ENCODE results near the gene TACC3. TPM values are rescaled to one million over a fixed set of nuclear protein-coding genes. Genes with fewer than 3 reads are reported as not detected.

The TACC3 gene
- total RNA-seq, 2 experiments from 2014 or later = 139 to 144 TPM

DNA sequence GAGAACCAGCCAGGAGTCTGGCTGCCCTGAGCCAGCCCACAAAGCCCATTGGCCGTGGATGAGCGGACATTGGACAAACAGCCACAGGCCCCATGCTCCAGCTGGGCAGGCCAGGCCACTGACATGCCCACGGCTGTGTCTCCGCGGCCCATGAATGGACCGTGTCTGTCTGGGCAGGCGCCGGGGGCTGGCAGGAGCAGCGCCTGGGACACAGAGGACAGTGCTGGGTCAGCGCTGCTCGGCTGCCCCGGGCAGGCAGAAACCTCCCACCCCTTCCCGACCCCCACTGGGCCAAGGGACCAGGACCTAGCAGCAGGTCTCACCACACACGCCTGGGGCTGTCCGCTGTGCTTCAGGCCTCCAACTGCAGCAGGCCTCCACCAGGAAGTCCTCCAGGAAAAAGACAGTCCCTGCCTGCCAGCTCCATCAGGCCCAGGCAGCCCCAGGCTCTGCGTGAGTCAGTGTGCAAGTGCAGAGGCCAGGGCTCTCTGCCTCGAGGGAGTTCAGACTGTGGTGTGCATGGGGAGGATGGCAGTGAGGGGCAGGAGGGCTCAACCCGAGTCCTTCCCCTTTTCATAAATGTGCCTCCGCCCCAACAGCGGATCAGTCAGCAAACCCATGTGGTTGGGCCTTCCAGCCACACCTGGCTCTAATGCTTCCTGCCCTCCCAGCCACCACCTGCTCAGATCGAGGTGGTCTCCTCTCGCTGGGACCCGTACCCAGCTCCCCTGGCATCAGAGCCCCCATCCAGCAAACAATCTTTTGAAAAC lies 54.6 kb downstream of the TACC3 start:
- POLR2A ChIA-PET = no interaction called here

DNA sequence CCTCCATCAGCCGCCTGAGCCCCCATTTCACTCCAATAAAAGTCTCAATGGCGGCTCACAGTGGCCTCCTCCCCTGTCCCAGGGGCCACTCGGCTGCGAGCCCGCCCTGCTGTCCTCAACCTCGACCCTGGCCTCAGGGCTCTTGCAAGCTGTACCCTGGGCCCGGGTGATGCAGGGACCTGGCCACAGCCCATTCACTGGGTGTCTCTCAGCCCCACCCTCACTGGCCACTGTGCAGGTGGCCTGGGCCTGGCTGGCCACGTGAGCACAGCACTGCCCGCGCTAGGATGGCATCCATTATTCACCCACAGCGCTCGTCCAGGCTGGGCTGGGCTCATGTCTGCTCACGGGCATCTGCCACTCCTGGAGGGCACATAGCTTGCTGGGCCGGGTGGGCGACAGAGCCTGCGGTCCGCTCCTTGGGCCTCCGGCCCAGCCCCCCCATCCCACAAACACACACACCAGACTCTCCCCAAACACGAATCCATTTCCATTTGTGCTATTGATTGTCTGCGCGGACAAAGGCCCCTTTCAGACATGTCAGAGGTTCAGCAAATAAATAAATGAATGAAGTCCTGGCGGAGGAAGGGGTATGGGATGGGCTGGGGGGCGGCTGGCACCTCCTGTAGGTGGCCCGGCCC lies 55.3 kb downstream of the TACC3 start:
- ChIA-PET CTCF (interaction anchor here (0.9 kb wide), 1 partner anchor 28 kb away, joined by 4 read pairs; no protein-coding TSS in a partner anchor), POLR2A (no interaction called here)

More for the DNA sequence above, 54.6 kb downstream of the TACC3 start:
- CTCF ChIA-PET = no interaction called here

GRCh38 chr4:1777822-1778641 lies 56.7 kb downstream of the TACC3 start:
- CTCF ChIA-PET = interaction anchor here (0.9 kb wide), 1 partner anchor 30 kb away, joined by 4 read pairs; no protein-coding TSS in a partner anchor
- POLR2A ChIA-PET = no interaction called here

DNA sequence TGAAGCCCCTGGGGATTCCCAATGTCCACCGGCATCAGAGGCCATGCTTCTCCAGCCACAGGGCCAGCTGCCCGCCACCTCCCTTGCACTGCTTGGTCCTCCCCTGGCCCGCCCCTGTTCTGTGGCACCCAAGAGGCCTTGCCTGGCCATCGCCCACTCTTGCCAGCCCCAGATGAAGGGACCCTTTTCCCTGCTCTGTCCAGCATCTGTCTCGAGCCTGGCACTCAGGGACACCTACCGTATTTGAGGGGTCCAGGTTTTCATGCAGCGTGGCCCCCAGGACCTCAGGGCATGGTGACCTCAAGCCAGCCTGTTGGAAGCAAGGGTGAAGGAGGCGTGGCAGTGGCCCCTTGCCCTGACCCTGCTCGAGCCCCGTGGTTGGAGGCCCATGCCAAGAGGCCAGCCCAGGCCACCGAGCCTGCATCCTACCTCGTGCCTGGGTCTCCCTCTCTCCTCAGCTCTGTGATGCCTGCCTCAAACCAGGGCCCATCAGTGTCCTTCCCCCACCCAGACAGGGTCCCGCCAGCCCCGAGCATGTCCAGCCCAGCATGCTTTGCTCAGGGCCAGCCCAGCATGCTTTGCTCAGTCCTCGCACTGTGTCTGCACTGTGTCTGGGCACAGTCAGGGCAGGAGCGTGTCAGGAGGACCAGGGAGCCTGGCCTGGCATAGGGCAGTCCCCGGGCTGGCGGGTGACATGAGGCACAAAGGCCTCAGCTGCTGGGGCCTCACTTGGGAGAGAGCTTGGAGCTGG lies 57.5 kb downstream of the TACC3 start:
- CTCF ChIA-PET = interaction anchor here (1.3 kb wide), 1 partner anchor 32 kb away, joined by 4 read pairs; no protein-coding TSS in a partner anchor
- POLR2A ChIA-PET = no interaction called here

DNA sequence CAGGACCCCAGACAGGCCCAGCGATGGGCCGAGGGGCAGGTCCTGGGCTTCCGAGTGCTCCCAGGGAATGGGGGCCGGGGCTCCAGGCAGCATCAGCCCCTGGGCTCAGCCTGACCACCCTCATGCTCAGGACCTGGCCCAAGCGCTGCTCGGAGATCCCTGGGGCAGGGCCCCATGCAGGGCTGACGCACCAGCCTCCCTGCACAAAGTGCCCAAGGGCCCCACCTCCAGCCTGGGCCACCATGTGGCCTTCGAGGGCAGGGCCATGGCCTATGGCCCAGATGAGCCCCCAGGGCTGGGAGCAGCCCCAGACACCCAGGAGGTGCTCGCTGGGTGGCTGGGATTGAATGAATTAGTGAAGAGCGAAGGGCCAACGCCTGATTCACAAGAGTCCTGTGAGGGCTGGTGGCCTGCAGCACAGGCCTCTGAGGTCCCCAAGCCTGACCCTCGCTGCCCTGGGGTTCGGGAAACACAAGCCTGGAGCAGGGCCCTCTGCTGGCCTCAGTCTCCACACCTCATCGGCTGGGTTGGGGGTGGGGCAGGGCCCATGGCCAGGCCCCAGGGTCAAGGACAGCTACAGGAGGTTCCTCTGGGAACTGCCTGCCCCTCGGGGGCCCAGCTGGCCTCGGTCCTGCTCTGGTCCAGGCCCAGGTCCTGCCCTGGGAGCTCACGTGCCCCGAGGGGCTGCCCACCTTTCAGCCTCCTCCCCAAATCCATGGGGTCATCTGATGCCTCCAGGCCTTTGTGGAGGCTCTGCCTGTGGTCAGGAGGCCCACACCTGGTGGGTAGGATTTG lies 58.5 kb downstream of the TACC3 start:
- ChIA-PET POLR2A (no interaction called here), CTCF (interaction anchor here (1.3 kb wide), 1 partner anchor 33 kb away, joined by 4 read pairs; no protein-coding TSS in a partner anchor)

GRCh38 chr4:1780435-1780834 lies 59.1 kb downstream of the TACC3 start:
- CTCF ChIA-PET = no interaction called here
- POLR2A ChIA-PET = no interaction called here

GRCh38 chr4:1783015-1783414 lies 61.7 kb downstream of the TACC3 start:
- POLR2A ChIA-PET = no interaction called here
- CTCF ChIA-PET = no interaction called here

DNA sequence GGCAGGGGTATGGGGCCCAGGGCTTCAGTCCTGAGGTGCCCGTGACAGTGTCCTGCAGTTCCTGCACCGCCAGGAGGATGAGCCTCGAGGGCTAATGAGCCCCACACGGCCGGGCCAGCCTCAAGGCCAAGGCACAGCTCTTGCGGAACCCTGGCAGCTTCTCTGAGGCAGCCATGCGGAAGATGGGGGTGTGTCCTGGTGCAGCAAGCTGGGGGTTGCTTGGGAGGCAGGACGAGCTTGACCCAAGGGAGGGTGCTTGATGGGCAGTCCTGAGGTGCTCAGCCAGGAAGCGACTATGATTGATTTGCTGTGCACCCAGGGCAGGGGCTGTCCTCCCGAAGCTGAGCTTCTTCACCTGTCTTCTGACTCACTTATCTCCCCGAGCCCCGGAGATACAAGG lies 62.6 kb downstream of the TACC3 start:
- ChIA-PET CTCF (no interaction called here), POLR2A (interaction anchor here (0.5 to 0.6 kb wide), 2 partner anchors 64 to 154 kb away, joined by 3 to 6 read pairs; no protein-coding TSS in a partner anchor)

DNA sequence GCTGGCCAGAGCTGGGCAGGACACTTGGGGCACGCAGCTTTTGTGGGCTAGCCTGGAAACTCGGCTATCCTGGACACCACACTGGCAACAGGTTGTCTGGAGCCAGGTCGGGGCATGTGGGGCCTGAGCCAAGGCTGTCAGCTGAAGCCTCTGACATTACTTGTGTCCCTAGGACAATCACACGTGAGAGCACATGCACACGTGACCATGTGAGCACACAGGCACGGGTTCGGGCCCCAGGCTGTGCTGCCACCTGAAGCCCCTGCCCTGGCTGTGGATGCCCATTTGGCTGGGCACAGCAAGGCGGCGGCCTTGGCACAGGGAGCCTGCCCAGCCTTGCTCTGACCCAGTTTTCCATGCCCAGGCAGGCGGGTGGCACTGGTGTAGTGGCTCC lies 63.1 kb downstream of the TACC3 start:
- POLR2A ChIA-PET = no interaction called here

GRCh38 chr4:1784789-1785591 lies 63.7 kb downstream of the TACC3 start:
- ChIA-PET CTCF (no interaction called here), POLR2A (no interaction called here)

More for the DNA sequence above, 63.1 kb downstream of the TACC3 start:
- CTCF ChIA-PET = no interaction called here

GRCh38 chr4:1785592-1785991 lies 64.3 kb downstream of the TACC3 start:
- ChIA-PET CTCF (no interaction called here), POLR2A (no interaction called here)

GRCh38 chr4:1786544-1787362 lies 65.4 kb downstream of the TACC3 start:
- POLR2A ChIA-PET = no interaction called here
- CTCF ChIA-PET = no interaction called here

GRCh38 chr4:1787411-1788077 lies 66.2 kb downstream of the TACC3 start:
- POLR2A ChIA-PET = no interaction called here
- CTCF ChIA-PET = interaction anchor here (1.4 kb wide), 1 partner anchor 10 kb away, joined by 3 read pairs; no protein-coding TSS in a partner anchor

DNA sequence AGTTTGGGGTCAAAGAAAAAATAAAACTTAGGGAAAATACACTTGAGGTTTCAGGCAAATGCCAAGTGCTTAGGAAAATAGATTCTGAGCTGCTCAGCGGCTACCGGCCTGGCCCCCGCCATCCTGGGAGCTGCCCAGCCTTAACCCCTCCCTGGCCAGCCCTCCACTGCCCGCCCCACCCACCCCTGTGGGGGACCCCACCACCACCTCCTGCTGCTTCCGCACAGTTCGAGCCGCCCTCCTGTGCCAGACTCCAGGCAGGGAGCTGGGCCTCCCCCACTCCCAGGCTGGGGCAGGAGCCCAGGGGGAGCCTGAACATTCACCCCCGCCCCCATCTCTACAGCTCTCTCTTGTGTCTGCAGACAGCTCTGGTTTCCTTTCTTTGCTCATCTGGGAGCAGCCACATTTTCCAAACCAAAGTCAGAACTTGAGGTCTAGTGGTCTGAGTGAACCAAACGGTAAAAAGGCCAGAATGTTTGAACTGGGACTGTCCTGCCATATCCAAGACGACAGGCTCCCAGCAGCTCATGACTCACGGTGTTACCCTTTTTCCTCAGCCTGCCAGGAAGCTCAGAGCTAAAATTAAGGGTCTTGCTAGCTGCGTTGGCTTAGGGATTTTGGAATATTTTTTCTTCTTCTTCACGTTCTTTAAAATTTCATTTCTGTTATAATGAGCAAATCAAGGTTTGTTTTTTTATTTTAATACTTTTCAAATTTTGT lies 67.1 kb downstream of the TACC3 start:
- POLR2A ChIA-PET = no interaction called here
- CTCF ChIA-PET = interaction anchor here (1.4 kb wide), 1 partner anchor 9 kb away, joined by 3 read pairs; no protein-coding TSS in a partner anchor

GRCh38 chr4:1789552-1789951 lies 68.2 kb downstream of the TACC3 start:
- CTCF ChIA-PET = no interaction called here

DNA sequence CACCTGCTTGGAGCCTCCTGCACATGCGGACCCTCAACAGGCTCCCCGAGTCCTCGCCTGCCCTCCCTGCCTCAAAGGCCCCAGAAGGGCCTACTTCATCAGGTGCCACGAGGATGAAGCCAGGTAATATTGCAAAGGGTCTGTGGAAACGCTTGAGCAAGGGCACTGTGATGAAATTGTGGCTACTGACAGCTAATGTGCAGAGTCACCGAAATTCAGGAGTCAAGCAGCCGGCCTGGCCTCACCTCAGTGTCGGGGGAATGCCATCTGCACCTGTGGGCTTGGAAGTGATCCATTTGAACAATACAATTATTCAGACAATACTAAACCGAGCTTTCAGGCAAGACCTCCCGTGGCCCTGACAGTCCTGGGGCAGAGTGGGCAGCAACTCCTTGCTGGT lies 68.7 kb downstream of the TACC3 start:
- CTCF ChIA-PET = no interaction called here
- POLR2A ChIA-PET = no interaction called here

More at GRCh38 chr4:1789552-1789951, 68.2 kb downstream of the TACC3 start:
- POLR2A ChIA-PET = no interaction called here

Data from activated CD8-positive, alpha-beta memory T cell treated with anti-CD3 and anti-CD28 coated beads for 36 hours (primary cell).